HepG2 (cell line): ENCODE data around the gene METTL25. TPM values are rescaled to one million over a fixed set of nuclear protein-coding genes. Genes with fewer than 3 reads are reported as not detected.

Experiments
- ATAC-seq: fragments of 200-7000 bp; cut with Tn5 transposase; 3 replicates; pipeline ENCODE4 v1.9.1; 2020; ENCODE audit warnings: mild to moderate bottlenecking, moderate library complexity
- BruUV-seq: library from RNA; stranded (reverse); fragments of 400-500 nt; replicated peaks from 2 replicates; lab custom pipeline; 2021; lab: Mats Ljungman, UMichigan
- CTCF ChIA-PET: fragments of 300-600 bp; formaldehyde crosslinking; extraction: SDS; loops from one replicate; lab custom pipeline; 2021; ENCODE audit warnings: low total read pairs, inconsistent platforms, low intra/inter-chr PET ratio; lab: Yijun Ruan, JAX
- POLR2A ChIA-PET: fragments of 350-600 bp; sonication (Branson Sonifier 250); formaldehyde crosslinking; loops from one replicate; lab custom pipeline; 2020; ENCODE audit warnings: antibody characterized with exemption, inconsistent platforms; lab: Yijun Ruan, JAX
- DNase-seq: peaks from one replicate; pipeline ENCODE4 v3.0.0-alpha.2; 2015; ENCODE audit warnings: low spot score
- FAIRE-seq: peaks from 3 replicates; lab custom pipeline; 2011; peaks lifted over from hg19 to GRCh38; lab: Jason Lieb, UNC
- H2AFZ ChIP-seq: one replicate; pipeline ENCODE4 v1.6.1; 2011; ENCODE audit warnings: low read length, inconsistent platforms
- H3K27ac ChIP-seq: fragments of 300-600 bp; 3 replicates; pipeline ENCODE4 v1.8.0; 2011; ENCODE audit warnings: mixed run types, mild to moderate bottlenecking, mixed read lengths, low read length, inconsistent platforms; ENCODE audit not compliant: insufficient read depth; ENCODE audit errors: extremely low read length
- H3K27me3 ChIP-seq, 2 experiments: fragments of 200-600 bp in 1 of 2; 2 replicates in 1 of 2; 3 replicates in 1 of 2; pipeline versions ENCODE4 v1.6.0 to v1.8.0; 2011; ENCODE audit warnings: low read length in 2 of 2, mild to moderate bottlenecking in 2 of 2, moderate library complexity in 2 of 2, inconsistent platforms in 1 of 2; ENCODE audit not compliant: insufficient read depth in 2 of 2, control insufficient read depth in 1 of 2
- H3K36me3 ChIP-seq, 2 experiments: fragments of 200-600 bp in 1 of 2; replicated peaks in 1 of 2; 2 replicates in 1 of 2; 3 replicates in 1 of 2; pipeline versions ENCODE4 v1.5.1 to v1.8.0; 2011; ENCODE audit warnings: low read length in 2 of 2, inconsistent platforms in 1 of 2; ENCODE audit not compliant: insufficient read depth in 2 of 2, control insufficient read depth in 1 of 2
- H3K4me1 ChIP-seq: 2 replicates; pipeline ENCODE4 v1.5.1; 2012; ENCODE audit warnings: low read length, inconsistent platforms; ENCODE audit not compliant: insufficient read depth
- H3K4me2 ChIP-seq: 2 replicates; pipeline ENCODE4 v1.6.0; 2011; ENCODE audit warnings: low read depth, low read length, inconsistent platforms
- H3K4me3 ChIP-seq, 3 experiments: fragments of 200-600 bp in 1 of 3; sonication (generic), shearing (Covaris generic) in 1 of 3; replicated peaks in 1 of 3; 2 replicates each; pipeline ENCODE4 v1.5.1; 2011 to 2016; ENCODE audit warnings: low read length in 3 of 3, inconsistent platforms in 2 of 3, low read depth in 2 of 3, mild to moderate bottlenecking in 2 of 3, control low read depth in 1 of 3, mixed read lengths in 1 of 3; ENCODE audit not compliant: insufficient read depth in 1 of 3
- H3K79me2 ChIP-seq: one replicate; pipeline ENCODE4 v1.6.1; 2011; ENCODE audit warnings: low read length, inconsistent platforms; ENCODE audit not compliant: insufficient read depth
- H3K9ac ChIP-seq: 2 replicates; pipeline ENCODE4 v1.6.0; 2011; ENCODE audit warnings: mild to moderate bottlenecking, low read depth, low read length, inconsistent platforms; ENCODE audit not compliant: insufficient read depth
- H3K9me3 ChIP-seq: 2 replicates; pipeline ENCODE4 v1.5.1; 2012; ENCODE audit warnings: mild to moderate bottlenecking, low read length
- H4K20me1 ChIP-seq: 2 replicates; pipeline ENCODE4 v1.6.0; 2011; ENCODE audit warnings: inconsistent platforms, mild to moderate bottlenecking, low read length, moderate library complexity; ENCODE audit not compliant: insufficient read depth
- BCL3 ChIP-seq: sonication (generic); formaldehyde crosslinking; IDR thresholded peaks from 2 replicates; pipeline ENCODE4 v1.5.1; 2020; ENCODE audit warnings: mild to moderate bottlenecking, missing genetic modification reagents, moderate library complexity
- BRD4 ChIP-seq: sonication (generic); formaldehyde crosslinking; IDR thresholded peaks from 2 replicates; pipeline ENCODE4 v1.4.0; 2020; ENCODE audit warnings: missing genetic modification reagents
- IKZF1 ChIP-seq: fragments of 450-650 bp; IDR thresholded peaks from 2 replicates; pipeline ENCODE4 v1.7.1; 2016
- SUZ12 ChIP-seq: fragments of 150-350 bp; IDR thresholded peaks from 2 replicates; pipeline ENCODE4 v1.6.1; 2014; ENCODE audit warnings: low read depth, low read length
- TIGD3 ChIP-seq: sonication (generic); formaldehyde crosslinking; IDR thresholded peaks from 2 replicates; pipeline ENCODE4 v1.5.1; 2020; ENCODE audit warnings: mild to moderate bottlenecking, missing genetic modification reagents, borderline replicate concordance
- ZGPAT ChIP-seq: IDR thresholded peaks from 2 replicates; pipeline ENCODE4 v1.6.1; 2016; ENCODE audit warnings: mild to moderate bottlenecking
- ZNF362 ChIP-seq: sonication (generic); formaldehyde crosslinking; IDR thresholded peaks from 2 replicates; pipeline ENCODE4 v1.4.0; 2020; ENCODE audit warnings: missing genetic modification reagents, mild to moderate bottlenecking, borderline replicate concordance
- ZNF44 ChIP-seq: sonication (generic); formaldehyde crosslinking; IDR thresholded peaks from 2 replicates; pipeline ENCODE4 v1.5.1; 2020; ENCODE audit warnings: mild to moderate bottlenecking, missing genetic modification reagents
- ZNF512 ChIP-seq: sonication (generic); formaldehyde crosslinking; IDR thresholded peaks from 2 replicates; pipeline ENCODE4 v1.4.0; 2020; ENCODE audit warnings: mild to moderate bottlenecking, missing genetic modification reagents
- ZNF556 ChIP-seq: sonication (generic); formaldehyde crosslinking; IDR thresholded peaks from 2 replicates; pipeline ENCODE4 v1.4.0; 2020; ENCODE audit warnings: mild to moderate bottlenecking, missing genetic modification reagents, borderline replicate concordance
- ZNF557 ChIP-seq: sonication (generic); formaldehyde crosslinking; IDR thresholded peaks from 2 replicates; pipeline ENCODE4 v1.4.0; 2020; ENCODE audit warnings: missing genetic modification reagents
- ZNF576 ChIP-seq: sonication (generic); formaldehyde crosslinking; IDR thresholded peaks from 2 replicates; pipeline ENCODE4 v1.4.0; 2020; ENCODE audit warnings: mild to moderate bottlenecking, missing genetic modification reagents
- WGBS: methylation state at CpG from one replicate; pipeline ENCODE4 v1.1.6; 2017; ENCODE audit warnings: low lambda C conversion rate; 5-methylcytosine and 5-hydroxymethylcytosine counted together
- in situ Hi-C: cut with HindIII; loops from 2 replicates; pipeline ENCODE4 v1.10.0; 2017; ENCODE audit warnings: low pct_unique_long_range_greater_than_20kb; ENCODE audit not compliant: extremely low pct_ligation_motif_present
- intact Hi-C: fragments of 100-400 bp; cut with micrococcal nuclease; formaldehyde crosslinking; loops from one replicate; pipeline ENCODE4 v1.10.0; 2022; ENCODE audit not compliant: unreplicated experiment
- polyA plus RNA-seq, 8 experiments: library from polyadenylated mRNA; depleted of rRNA in 3 of 8; stranded (reverse) in 7 of 8; unstranded in 1 of 8; fragments of >200 nt; fragmentation: Illumina TruSeq in 4 of 8; extraction: Trizol in 4 of 8; gene quantifications; 2 replicates each; pipeline versions ENCODE4 v1.2.1 to v1.2.3, GENCODE V29; 2011 to 2016; ENCODE audit warnings: low read depth in 4 of 8, missing spikeins in 1 of 8, mixed read lengths in 1 of 8; ENCODE audit not compliant: insufficient read depth in 1 of 8
- total RNA-seq, 5 experiments: library from RNA; depleted of rRNA; stranded (reverse); fragments of >200 nt; fragmentation: Illumina TruSeq; extraction: Trizol; gene quantifications; 2 replicates each; pipeline ENCODE4 v1.2.3, GENCODE V29; 2016; ENCODE audit warnings: low read depth in 1 of 5

The METTL25 gene
- total and polyA plus RNA-seq, 2 of the 13 experiments (the other 11 are each of a cell fraction or from before 2014, with no cell fraction given) = 2.2 to 7.8 TPM

GRCh38 chr12:82522285-82522684, 164.0 kb downstream of the METTL25 start:
- WGBS = 3% methylated on average over 4 of the region's 4 CpGs
- FAIRE-seq (no peak), ATAC-seq (no peak), DNase-seq (no peak)
- Histone ChIP-seq H4K20me1 (no peaks in the 10 kb centered on the region), H3K4me1 (peaks cover 8% of the 10 kb centered on the region; the same call in 1 of the 2 replicates), H3K79me2 (no peaks in the 10 kb centered on the region), H2AFZ (no peak overlapping the region), H3K9ac (no peak overlapping the region), H3K4me2 (no peak overlapping the region), H3K9me3 (no peaks in the 10 kb centered on the region), H3K4me3 (no peak overlapping the region), H3K27me3 (no peaks in the 10 kb centered on the region), H3K36me3 (no peaks in the 10 kb centered on the region), H3K27ac (no peak overlapping the region)
- intact Hi-C loops (no loop called here), in situ Hi-C loops (no loop called here)
- ChIA-PET CTCF (no interaction called here), POLR2A (no interaction called here)
- TF ChIP-seq ZNF557 (CRISPR knock-in tag) = no peak
- no peak for TF ChIP-seq SUZ12
- BruUV-seq = no TSS peak

- in situ Hi-C loops = no loop called here
- TF ChIP-seq ZGPAT (CRISPR knock-in tag) (no peak), BCL3 (CRISPR knock-in tag) (no peak), ZNF512 (CRISPR knock-in tag) (no peak), ZNF576 (CRISPR knock-in tag) (no peak), ZNF556 (CRISPR knock-in tag) (no peak), ZNF44 (no peak), TIGD3 (CRISPR knock-in tag) (no peak), IKZF1 (no peak), ZNF362 (CRISPR knock-in tag) (no peak), BRD4 (no peak)
These were observed 164.4 kb downstream of the METTL25 start for GRCh38 chr12:82522762-82523161.

More at GRCh38 chr12:82522762-82523161, 164.4 kb downstream of the METTL25 start:
- POLR2A ChIA-PET = no interaction called here
- H3K4me2 ChIP-seq = no peak overlapping the region
- H3K4me3 ChIP-seq = no peak overlapping the region
- H3K36me3 ChIP-seq = no peaks in the 10 kb centered on the region
- H3K9ac ChIP-seq = no peak overlapping the region
- ATAC-seq (no peak), DNase-seq (no peak), FAIRE-seq (no peak)
- no peaks in the 10 kb centered on the region for H3K27me3 ChIP-seq
- no TSS peak for BruUV-seq
- H3K9me3 ChIP-seq = no peaks in the 10 kb centered on the region
- no peaks in the 10 kb centered on the region for H3K79me2 ChIP-seq
- intact Hi-C loops = no loop called here
- H4K20me1 ChIP-seq = no peaks in the 10 kb centered on the region
- H2AFZ ChIP-seq = no peak overlapping the region
- peaks cover 8% of the 10 kb centered on the region; the same call in 1 of the 2 replicates for H3K4me1 ChIP-seq
- no peak overlapping the region for H3K27ac ChIP-seq
- CTCF ChIA-PET = no interaction called here
